ENCODE data around the gene SYNDIG1L.

DNA sequence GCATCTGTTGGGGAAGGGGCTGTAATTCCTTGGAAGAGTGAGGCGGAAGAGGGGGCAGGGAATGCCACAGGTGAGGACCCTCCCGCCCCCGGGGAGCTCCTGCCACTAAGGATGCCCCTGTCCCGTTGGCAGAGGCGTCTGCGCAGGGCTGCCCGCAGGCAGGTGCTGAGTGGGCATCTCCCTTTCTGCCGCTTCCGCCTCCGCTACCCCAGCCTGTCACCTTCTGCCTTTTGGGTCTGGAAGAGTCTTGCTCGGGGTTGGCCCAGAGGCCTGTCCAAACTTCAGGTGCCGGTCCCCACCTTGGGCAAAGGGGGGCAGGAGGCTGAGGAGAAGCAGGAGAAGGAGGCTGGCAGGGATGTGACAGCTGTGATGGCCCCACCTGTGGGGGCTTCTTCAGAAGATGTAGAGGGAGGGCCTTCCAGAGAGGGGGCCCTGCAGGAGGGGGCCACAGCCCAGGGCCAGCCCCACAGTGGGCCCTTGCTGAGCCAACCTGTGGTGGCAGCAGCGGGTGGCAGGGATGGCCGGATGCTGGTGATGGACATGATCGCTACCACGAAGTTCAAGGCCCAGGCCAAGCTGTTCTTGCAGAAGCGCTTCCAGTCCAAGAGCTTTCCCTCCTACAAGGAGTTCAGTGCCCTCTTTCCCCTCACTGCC is 67.7 kb downstream of the SYNDIG1L start:
- no peak for TF ChIP-seq POLR2A (IDR thresholded peaks at IDR 0.05)
- TF ChIP-seq, protein P1, sequence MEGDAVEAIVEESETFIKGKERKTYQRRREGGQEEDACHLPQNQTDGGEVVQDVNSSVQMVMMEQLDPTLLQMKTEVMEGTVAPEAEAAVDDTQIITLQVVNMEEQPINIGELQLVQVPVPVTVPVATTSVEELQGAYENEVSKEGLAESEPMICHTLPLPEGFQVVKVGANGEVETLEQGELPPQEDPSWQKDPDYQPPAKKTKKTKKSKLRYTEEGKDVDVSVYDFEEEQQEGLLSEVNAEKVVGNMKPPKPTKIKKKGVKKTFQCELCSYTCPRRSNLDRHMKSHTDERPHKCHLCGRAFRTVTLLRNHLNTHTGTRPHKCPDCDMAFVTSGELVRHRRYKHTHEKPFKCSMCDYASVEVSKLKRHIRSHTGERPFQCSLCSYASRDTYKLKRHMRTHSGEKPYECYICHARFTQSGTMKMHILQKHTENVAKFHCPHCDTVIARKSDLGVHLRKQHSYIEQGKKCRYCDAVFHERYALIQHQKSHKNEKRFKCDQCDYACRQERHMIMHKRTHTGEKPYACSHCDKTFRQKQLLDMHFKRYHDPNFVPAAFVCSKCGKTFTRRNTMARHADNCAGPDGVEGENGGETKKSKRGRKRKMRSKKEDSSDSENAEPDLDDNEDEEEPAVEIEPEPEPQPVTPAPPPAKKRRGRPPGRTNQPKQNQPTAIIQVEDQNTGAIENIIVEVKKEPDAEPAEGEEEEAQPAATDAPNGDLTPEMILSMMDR (IDR thresholded peaks at IDR 0.05): no peak
